PC-3 (cell line): ENCODE data around the gene PXDC1. TPM values are rescaled to one million over a fixed set of nuclear protein-coding genes. Genes with fewer than 3 reads are reported as not detected.

ENCODE experiments used
- ATAC-seq: fragments of 200-7000 bp; cut with Tn5 transposase; 2 replicates; pipeline ENCODE4 v1.9.1; 2020; ENCODE audit warnings: mild to moderate bottlenecking, moderate library complexity
- BruUV-seq: library from RNA; stranded (reverse); fragments of 400-500 nt; replicated peaks from 2 replicates; lab custom pipeline; 2021; lab: Mats Ljungman, UMichigan
- CTCF ChIA-PET: fragments of 300-600 bp; sonication (Branson Sonifier 250); formaldehyde crosslinking; loops from one replicate; lab custom pipeline; 2022; ENCODE audit warnings: antibody characterized with exemption; lab: Charles Lee
- POLR2A ChIA-PET: fragments of 300-600 bp; sonication (Branson Sonifier 250); formaldehyde crosslinking; loops from one replicate; lab custom pipeline; 2022; ENCODE audit warnings: antibody characterized with exemption; ENCODE audit not compliant: unreplicated experiment; lab: Charles Lee
- DNase-seq: peaks from one replicate; pipeline ENCODE4 v3.0.0-alpha.2; 2015
- H2AFZ ChIP-seq: fragments of 300-600 bp; sonication (generic); 2 replicates; pipeline ENCODE4 v1.6.0; 2016; ENCODE audit warnings: antibody characterized with exemption, low read length
- H3F3A ChIP-seq: fragments of 300-600 bp; sonication (generic); one replicate; pipeline ENCODE4 v1.6.0; 2017; ENCODE audit warnings: antibody characterized with exemption, low read length, control low read depth, mild to moderate bottlenecking; ENCODE audit not compliant: unreplicated experiment
- H3K27ac ChIP-seq: fragments of 300-600 bp; sonication (generic); 2 replicates; pipeline ENCODE4 v1.5.1; 2016; ENCODE audit warnings: mild to moderate bottlenecking, low read length
- H3K27me3 ChIP-seq: fragments of 300-600 bp; sonication (generic); 2 replicates; pipeline ENCODE4 v1.6.1; 2016; ENCODE audit warnings: low read length, mixed read lengths
- H3K36me3 ChIP-seq: fragments of 300-600 bp; sonication (generic); 2 replicates; pipeline ENCODE4 v1.6.1; 2016; ENCODE audit warnings: low read depth, mixed run types, low read length, mixed read lengths
- H3K4me1 ChIP-seq: fragments of 300-600 bp; sonication (generic); 2 replicates; pipeline ENCODE4 v1.5.1; 2016; ENCODE audit warnings: low read length; ENCODE audit not compliant: insufficient read depth
- H3K4me2 ChIP-seq: fragments of 300-600 bp; sonication (generic); 2 replicates; pipeline ENCODE4 v1.6.0; 2016; ENCODE audit warnings: low read length
- H3K4me3 ChIP-seq: fragments of 300-600 bp; sonication (generic); 2 replicates; pipeline ENCODE4 v1.5.1; 2016; ENCODE audit warnings: mild to moderate bottlenecking, low read length, mixed read lengths
- H3K79me2 ChIP-seq: fragments of 300-600 bp; sonication (generic); 2 replicates; pipeline ENCODE4 v1.6.1; 2017; ENCODE audit warnings: low read length, mixed read lengths
- H3K9ac ChIP-seq: fragments of 300-600 bp; sonication (generic); 2 replicates; pipeline ENCODE4 v1.6.0; 2016; ENCODE audit warnings: mild to moderate bottlenecking, low read length
- H3K9me2 ChIP-seq: fragments of 300-600 bp; sonication (generic); replicated peaks from 2 replicates; pipeline ENCODE4 v1.6.1; 2016; ENCODE audit warnings: mixed run types, low read length, mixed read lengths
- H3K9me3 ChIP-seq: fragments of 300-600 bp; sonication (generic); 2 replicates; pipeline ENCODE4 v1.6.1; 2016; ENCODE audit warnings: low read length, mixed read lengths
- H4K20me1 ChIP-seq: fragments of 300-600 bp; sonication (generic); 2 replicates; pipeline ENCODE4 v1.6.1; 2016; ENCODE audit warnings: low read length, mixed read lengths
- EZH2 ChIP-seq: fragments of 300-600 bp; sonication (generic); IDR thresholded peaks from one replicate; pipeline ENCODE4 v1.6.1; 2017; ENCODE audit warnings: antibody characterized with exemption, mild to moderate bottlenecking, low read length; ENCODE audit not compliant: unreplicated experiment
- EZH2phosphoT487 ChIP-seq: fragments of 300-600 bp; sonication (generic); IDR thresholded peaks from 2 replicates; pipeline ENCODE4 v1.6.1; 2018; ENCODE audit warnings: mild to moderate bottlenecking, antibody characterized with exemption, low read length, borderline replicate concordance
- intact Hi-C: fragments of 100-400 bp; cut with micrococcal nuclease; formaldehyde crosslinking; loops from 2 replicates; pipeline ENCODE4 v1.9.0; 2023
- total RNA-seq: library from RNA; depleted of rRNA; stranded (reverse); fragments of >200 nt; gene quantifications from 2 replicates; pipeline ENCODE4 v1.2.3, GENCODE V29; 2014
- TF ChIP-seq, protein P1 (sequence below): fragments of 300-600 bp; sonication (generic); conservative IDR thresholded peaks from 2 replicates; pipeline ENCODE4 v1.5.1; 2017; ENCODE audit warnings: antibody characterized with exemption, low read depth, mild to moderate bottlenecking, low read length

Gene PXDC1
- total RNA-seq, 1 experiment from 2014 or later: 46.2 TPM

DNA sequence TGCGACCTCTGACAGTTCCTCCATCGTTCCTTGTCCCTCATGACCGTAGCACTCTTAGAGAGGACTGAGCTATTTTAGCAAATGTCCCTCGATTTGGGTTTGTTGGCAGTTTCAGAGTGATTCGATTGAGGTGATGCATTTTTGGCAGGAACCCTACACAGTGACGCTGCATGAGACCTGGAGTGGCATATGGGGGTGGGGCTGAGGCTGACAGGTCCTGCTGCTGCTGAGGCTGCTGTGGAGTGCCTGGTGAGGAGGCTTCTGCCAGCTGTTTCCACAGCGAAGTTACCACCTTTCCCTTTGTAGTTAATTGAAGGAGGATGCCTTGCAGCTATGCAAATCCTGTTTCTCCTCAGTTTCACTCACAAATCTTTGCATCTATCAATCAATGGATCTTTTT lies 19.8 kb downstream of the PXDC1 start:
- Histone ChIP-seq H3K9me2 (no peaks in the 10 kb centered on the region), H3K27me3 (no peaks in the 10 kb centered on the region), H3K4me1 (peaks cover 12% of the 10 kb centered on the region), H3K27ac (peak overlapping the region; percentile 30), H2AFZ (no peak overlapping the region), H3K9ac (no peak overlapping the region; the same call in 1 of the 2 replicates), H3K9me3 (no peaks in the 10 kb centered on the region), H3K36me3 (peaks cover 29% of the 10 kb centered on the region), H3K4me2 (peak overlapping the region; percentile 45), H3K4me3 (no peak overlapping the region), H3K79me2 (peaks cover 77% of the 10 kb centered on the region), H4K20me1 (peaks cover 10% of the 10 kb centered on the region; the same call in 1 of the 2 replicates), H3F3A (no peaks in the 10 kb centered on the region)
- intact Hi-C loops: loop anchor here (1.0 to 5.0 kb wide), 3 partner anchors 119 to 452 kb away; partner anchors contain the start of gene SLC22A23
- ChIA-PET CTCF (interaction anchor here (1.4 kb wide), 1 partner anchor 221 kb away, joined by 3 read pairs; no protein-coding TSS in a partner anchor), POLR2A (no interaction called here)
- TF ChIP-seq, protein P1, sequence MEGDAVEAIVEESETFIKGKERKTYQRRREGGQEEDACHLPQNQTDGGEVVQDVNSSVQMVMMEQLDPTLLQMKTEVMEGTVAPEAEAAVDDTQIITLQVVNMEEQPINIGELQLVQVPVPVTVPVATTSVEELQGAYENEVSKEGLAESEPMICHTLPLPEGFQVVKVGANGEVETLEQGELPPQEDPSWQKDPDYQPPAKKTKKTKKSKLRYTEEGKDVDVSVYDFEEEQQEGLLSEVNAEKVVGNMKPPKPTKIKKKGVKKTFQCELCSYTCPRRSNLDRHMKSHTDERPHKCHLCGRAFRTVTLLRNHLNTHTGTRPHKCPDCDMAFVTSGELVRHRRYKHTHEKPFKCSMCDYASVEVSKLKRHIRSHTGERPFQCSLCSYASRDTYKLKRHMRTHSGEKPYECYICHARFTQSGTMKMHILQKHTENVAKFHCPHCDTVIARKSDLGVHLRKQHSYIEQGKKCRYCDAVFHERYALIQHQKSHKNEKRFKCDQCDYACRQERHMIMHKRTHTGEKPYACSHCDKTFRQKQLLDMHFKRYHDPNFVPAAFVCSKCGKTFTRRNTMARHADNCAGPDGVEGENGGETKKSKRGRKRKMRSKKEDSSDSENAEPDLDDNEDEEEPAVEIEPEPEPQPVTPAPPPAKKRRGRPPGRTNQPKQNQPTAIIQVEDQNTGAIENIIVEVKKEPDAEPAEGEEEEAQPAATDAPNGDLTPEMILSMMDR: no peak
- no peak for TF ChIP-seq EZH2
- TF ChIP-seq EZH2phosphoT487: no peak
- peak; percentile 13 for DNase-seq
- no TSS peak for BruUV-seq
- no peak for ATAC-seq

DNA sequence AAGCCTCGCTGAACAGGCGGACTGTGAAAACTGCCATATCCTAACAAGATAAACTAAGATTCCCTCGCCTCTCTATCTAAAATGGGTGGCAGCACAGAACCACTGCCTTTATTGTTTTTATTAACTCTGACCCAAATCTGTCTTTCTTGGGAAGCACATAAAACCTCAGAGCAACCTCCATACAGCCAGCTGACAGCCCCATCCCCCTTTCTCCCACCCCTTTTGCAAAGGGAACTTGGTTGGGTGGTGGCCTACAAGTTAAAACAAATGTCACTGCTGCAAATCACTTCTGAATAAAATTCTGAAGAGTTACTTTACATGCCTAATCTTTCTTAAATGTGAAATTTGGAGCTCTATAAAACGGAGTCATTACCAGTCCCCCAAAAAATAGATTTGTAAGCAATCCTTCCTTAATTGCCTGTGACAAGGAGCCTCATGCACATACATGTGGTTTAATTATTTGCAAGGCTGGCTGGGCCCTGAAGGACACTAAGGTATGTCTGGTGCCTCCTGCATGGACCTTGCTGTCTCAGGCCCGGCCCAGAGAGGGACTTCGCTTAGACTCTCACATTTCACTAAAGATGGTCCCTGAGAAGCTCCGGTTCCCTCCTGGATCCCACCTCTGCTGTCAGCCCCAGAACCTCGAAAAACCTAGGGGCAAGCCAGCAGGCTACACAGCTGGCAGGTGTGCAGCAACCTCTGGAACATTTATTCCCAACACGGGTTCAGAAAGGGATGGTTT lies 21.7 kb downstream of the PXDC1 start:
- no TSS peak for BruUV-seq
- DNase-seq (no peak), ATAC-seq (no peak)
- no peaks in the 10 kb centered on the region for H3K27me3 ChIP-seq
- H3K4me1 ChIP-seq: peaks cover 12% of the 10 kb centered on the region
- peaks cover 10% of the 10 kb centered on the region; the same call in 1 of the 2 replicates for H3K36me3 ChIP-seq
- CTCF ChIA-PET: no interaction called here
- no peak overlapping the region for H2AFZ ChIP-seq
- TF ChIP-seq EZH2 (no peak), EZH2phosphoT487 (no peak)
- TF ChIP-seq, protein P1: no peak
- H3F3A ChIP-seq: no peaks in the 10 kb centered on the region
- POLR2A ChIA-PET: no interaction called here
- no peak overlapping the region for H3K4me2 ChIP-seq
- H3K9me2 ChIP-seq: no peaks in the 10 kb centered on the region
- H3K4me3 ChIP-seq: no peak overlapping the region
- intact Hi-C loops: loop anchor here (5.0 kb wide), 1 partner anchor 117 kb away; no protein-coding TSS in a partner anchor
- peaks cover 58% of the 10 kb centered on the region for H3K79me2 ChIP-seq
- H3K9me3 ChIP-seq: no peaks in the 10 kb centered on the region
- H4K20me1 ChIP-seq: peaks cover 10% of the 10 kb centered on the region; the same call in 1 of the 2 replicates
- H3K27ac ChIP-seq: no peak overlapping the region
- H3K9ac ChIP-seq: no peak overlapping the region

DNA sequence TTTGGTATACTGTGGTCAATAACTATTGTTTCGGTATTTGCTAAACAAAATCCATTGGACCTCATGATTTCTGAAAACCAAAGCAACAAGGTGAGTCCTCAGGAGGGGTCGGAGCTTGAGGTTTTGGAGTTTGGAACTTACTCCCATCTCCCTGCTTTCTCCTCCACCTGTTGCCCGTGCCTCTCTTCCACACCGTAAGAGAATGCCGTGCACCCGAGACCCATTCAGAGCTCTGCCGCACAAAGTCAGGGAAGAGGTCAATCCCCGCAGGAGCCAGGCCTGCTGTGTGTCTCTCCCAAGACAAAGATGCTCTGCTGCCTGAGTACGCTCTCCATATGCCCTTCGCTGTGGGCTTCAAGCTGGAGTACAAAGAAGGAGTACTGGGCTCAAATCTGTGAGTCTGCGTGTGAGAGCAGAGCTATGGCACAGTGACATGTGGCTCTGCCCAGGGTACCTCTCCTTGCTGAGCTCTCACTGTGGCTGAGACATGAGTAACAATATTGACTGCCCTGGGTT lies 23.9 kb downstream of the PXDC1 start:
- ATAC-seq (no peak), DNase-seq (no peak)
- H4K20me1 ChIP-seq: peaks cover 10% of the 10 kb centered on the region; the same call in 1 of the 2 replicates
- CTCF ChIA-PET: no interaction called here
- H3F3A ChIP-seq: no peaks in the 10 kb centered on the region
- peaks cover 44% of the 10 kb centered on the region for H3K79me2 ChIP-seq
- no TSS peak for BruUV-seq
- no peak overlapping the region for H3K4me3 ChIP-seq
- H3K9me3 ChIP-seq: no peaks in the 10 kb centered on the region
- H3K27me3 ChIP-seq: no peaks in the 10 kb centered on the region
- POLR2A ChIA-PET: no interaction called here
- H3K4me2 ChIP-seq: no peak overlapping the region
- H3K27ac ChIP-seq: no peak overlapping the region
- H3K4me1 ChIP-seq: peaks cover 9% of the 10 kb centered on the region
- peaks cover 17% of the 10 kb centered on the region for H3K36me3 ChIP-seq
- H3K9ac ChIP-seq: no peak overlapping the region
- no peaks in the 10 kb centered on the region for H3K9me2 ChIP-seq
- no peak overlapping the region for H2AFZ ChIP-seq
- intact Hi-C loops: no loop called here
- TF ChIP-seq EZH2phosphoT487 (no peak), EZH2 (no peak)
- TF ChIP-seq, protein P1: no peak
